ENCODE results near the gene BTG4. TPM values are rescaled to one million over a fixed set of nuclear protein-coding genes. Genes with fewer than 3 reads are reported as not detected.

The BTG4 gene
- total and polyA plus RNA-seq, 2 donors (not counting 3 experiments of a cell fraction or from before 2014, with no cell fraction given), result not detected

DNA sequence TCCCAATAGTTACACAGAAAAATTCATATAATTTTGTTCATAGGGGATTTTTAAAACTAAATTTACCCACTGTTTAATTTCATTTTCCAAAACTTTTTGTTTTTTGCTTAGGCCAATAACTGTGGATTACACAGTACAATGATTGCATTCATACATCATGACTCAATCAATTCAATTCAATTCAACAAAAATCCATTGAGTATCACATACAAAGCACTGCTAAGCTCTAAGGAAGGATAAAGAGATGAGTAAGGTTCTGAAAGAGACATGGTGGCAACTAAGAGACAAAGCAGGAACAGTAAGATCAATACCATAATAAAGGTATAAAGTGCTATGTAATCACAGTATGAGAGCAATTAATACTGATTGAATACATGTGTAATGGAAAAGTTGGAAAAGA is 18.9 kb upstream of the BTG4 start:
- POLR2A ChIA-PET, result no interaction called here
- no peak for TF ChIP-seq POLR2AphosphoS5 (IDR thresholded peaks at IDR 0.05; ENCODE audit: insufficient read depth, low read depth, low read length)
- no peak for TF ChIP-seq EZH2 (IDR thresholded peaks at IDR 0.05; ENCODE audit: borderline replicate concordance, low read depth, low read length, severe bottlenecking)
- no peak for TF ChIP-seq GATA2 (IDR thresholded peaks at IDR 0.05; ENCODE audit: insufficient read depth, insufficient read length, low read depth, low read length)
- no peak for TF ChIP-seq POLR2A (IDR thresholded peaks at IDR 0.05; ENCODE audit: low read depth, low read length)
- TF ChIP-seq, protein P1, sequence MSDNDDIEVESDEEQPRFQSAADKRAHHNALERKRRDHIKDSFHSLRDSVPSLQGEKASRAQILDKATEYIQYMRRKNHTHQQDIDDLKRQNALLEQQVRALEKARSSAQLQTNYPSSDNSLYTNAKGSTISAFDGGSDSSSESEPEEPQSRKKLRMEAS (IDR thresholded peaks at IDR 0.05; ENCODE audit: insufficient read depth, insufficient read length), result no peak
- no peak for TF ChIP-seq MYC (IDR thresholded peaks at IDR 0.05; ENCODE audit: low read depth, low read length)
- no peak for TF ChIP-seq JUN (IDR thresholded peaks at IDR 0.05; ENCODE audit: borderline replicate concordance, insufficient read depth, insufficient read length, low read depth)
- no peak for TF ChIP-seq FOS (IDR thresholded peaks at IDR 0.05; ENCODE audit: borderline replicate concordance, insufficient read depth, low read length)
- TF ChIP-seq, protein P2, sequence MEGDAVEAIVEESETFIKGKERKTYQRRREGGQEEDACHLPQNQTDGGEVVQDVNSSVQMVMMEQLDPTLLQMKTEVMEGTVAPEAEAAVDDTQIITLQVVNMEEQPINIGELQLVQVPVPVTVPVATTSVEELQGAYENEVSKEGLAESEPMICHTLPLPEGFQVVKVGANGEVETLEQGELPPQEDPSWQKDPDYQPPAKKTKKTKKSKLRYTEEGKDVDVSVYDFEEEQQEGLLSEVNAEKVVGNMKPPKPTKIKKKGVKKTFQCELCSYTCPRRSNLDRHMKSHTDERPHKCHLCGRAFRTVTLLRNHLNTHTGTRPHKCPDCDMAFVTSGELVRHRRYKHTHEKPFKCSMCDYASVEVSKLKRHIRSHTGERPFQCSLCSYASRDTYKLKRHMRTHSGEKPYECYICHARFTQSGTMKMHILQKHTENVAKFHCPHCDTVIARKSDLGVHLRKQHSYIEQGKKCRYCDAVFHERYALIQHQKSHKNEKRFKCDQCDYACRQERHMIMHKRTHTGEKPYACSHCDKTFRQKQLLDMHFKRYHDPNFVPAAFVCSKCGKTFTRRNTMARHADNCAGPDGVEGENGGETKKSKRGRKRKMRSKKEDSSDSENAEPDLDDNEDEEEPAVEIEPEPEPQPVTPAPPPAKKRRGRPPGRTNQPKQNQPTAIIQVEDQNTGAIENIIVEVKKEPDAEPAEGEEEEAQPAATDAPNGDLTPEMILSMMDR (IDR thresholded peaks at IDR 0.05; ENCODE audit: extremely low read depth in 1 of 2, insufficient read depth in 1 of 2, low read depth in 1 of 2, low read length in 2 of 2), result no peak
- CTCF ChIA-PET, result interaction anchor here (1.2 kb wide), 1 partner anchor 340 kb away, joined by 3 read pairs; the partner anchor contains the start of gene ALG9
- no peak for DNase-seq (ENCODE audit: low read depth, low spot score)
- Histone ChIP-seq H3K36me3 (ENCODE audit: control insufficient read depth in 2 of 2, extremely low read depth in 1 of 2, insufficient read depth in 2 of 2, low read length in 2 of 2) (no peaks in the 10 kb centered on the region), H2AFZ (ENCODE audit: low read depth, low read length) (no peak overlapping the region), H3K4me2 (ENCODE audit: insufficient read depth, low read length) (no peak overlapping the region), H3K9me3 (replicated peaks; ENCODE audit: control insufficient read depth, insufficient read depth, low read length) (no peaks in the 10 kb centered on the region), H3K4me1 (ENCODE audit: control insufficient read depth, extremely low read depth, insufficient read depth, low read length) (no peaks in the 10 kb centered on the region), H3K27ac (ENCODE audit: insufficient read depth, low read depth, low read length) (no peak overlapping the region), H3K9ac (replicated peaks; ENCODE audit: extremely low read depth, insufficient read depth, low read length) (no peak overlapping the region), H3K9me1 (replicated peaks; ENCODE audit: control insufficient read depth, extremely low read depth, insufficient read depth, low read length) (no peaks in the 10 kb centered on the region), H3K4me3 (replicated peaks in 1 of 3; ENCODE audit: insufficient read depth in 1 of 3, low read depth in 1 of 3, low read length in 3 of 3) (no peak overlapping the region), H4K20me1 (replicated peaks; ENCODE audit: control insufficient read depth, extremely low read depth, insufficient read depth, low read length) (no peaks in the 10 kb centered on the region), H3K79me2 (ENCODE audit: control insufficient read depth, insufficient read depth, low read length) (no peaks in the 10 kb centered on the region), H3K27me3 (ENCODE audit: control insufficient read depth in 2 of 2, insufficient read depth in 2 of 2, low read length in 2 of 2) (peaks cover 6 to 26% of the 10 kb centered on the region in 2 experiments)
- no peak for FAIRE-seq
- dilution Hi-C loops (cut with MboI; ENCODE audit: extremely low pct_ligation_motif_present, low sequenced_read_pairs) (no loop called here), intact Hi-C loops (cut with micrococcal nuclease) (no loop called here)
- BruUV-seq (replicated peaks), result no TSS peak
